ENCODE measurements around the gene ATP13A5. TPM values are rescaled to one million over a fixed set of nuclear protein-coding genes. Genes with fewer than 3 reads are reported as not detected.

ATP13A5 gene
- total RNA-seq, 1 experiment from 2014 or later, result not detected

DNA sequence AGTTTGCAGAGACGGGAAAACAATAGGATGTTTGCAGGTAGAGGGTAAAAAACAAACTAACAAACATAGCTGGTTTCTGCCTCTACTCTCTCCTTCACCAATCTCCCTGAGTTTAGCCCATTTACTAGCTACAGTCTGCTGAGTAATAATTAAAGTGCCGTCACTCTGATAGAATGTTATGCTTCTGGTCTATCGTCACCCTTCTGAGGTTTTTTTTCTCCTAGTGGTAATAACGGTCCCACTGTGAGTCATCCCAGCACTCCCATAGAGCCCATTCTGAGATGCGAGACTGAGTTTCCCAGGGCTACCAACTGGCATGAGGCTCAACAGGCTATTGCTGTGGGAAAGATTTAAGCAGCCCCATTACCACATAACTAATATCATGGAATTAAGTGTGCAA, 81.1 kb downstream of the ATP13A5 start:
- no peak overlapping the region for H3K4ac ChIP-seq (ENCODE audit: low read depth, low read length)
- H2BK12ac ChIP-seq (ENCODE audit: insufficient read length, low read depth, low read length), result no peak overlapping the region
- H3K27ac ChIP-seq (ENCODE audit: insufficient read length, low read depth, low read length), result no peak overlapping the region
- peaks cover 2% of the 10 kb centered on the region for H3K9me3 ChIP-seq (ENCODE audit: control insufficient read depth, low read depth, low read length)
- H4K5ac ChIP-seq (ENCODE audit: insufficient read length, low read depth, low read length), result no peak overlapping the region
- no peak for TF ChIP-seq CTCF (conservative IDR thresholded peaks at IDR 0.05)
- H3K4me1 ChIP-seq (ENCODE audit: insufficient read depth, low read length), result no peaks in the 10 kb centered on the region
- no peak overlapping the region for H3K23ac ChIP-seq (ENCODE audit: insufficient read length, low read depth, low read length)
- peaks cover 1 to 7% (median 2%) of the 10 kb centered on the region in 3 experiments; a peak in 6 of 7 replicates for H3K36me3 Mint-ChIP-seq (ENCODE audit: insufficient read depth in 1 of 3, low read depth in 3 of 3)
- H4K8ac ChIP-seq (replicated peaks; ENCODE audit: insufficient read length, low read depth, low read length), result no peak overlapping the region
- H2BK15ac ChIP-seq (ENCODE audit: low read depth, low read length), result no peak overlapping the region
- no peaks in the 10 kb centered on the region for H3K27me3 Mint-ChIP-seq (ENCODE audit: low read depth)
- H3K27ac Mint-ChIP-seq, result no peak overlapping the region
- no peak overlapping the region for H3K9ac ChIP-seq (ENCODE audit: extremely low read depth, insufficient read length, low read length)
- peaks cover 13 to 22% of the 10 kb centered on the region in 2 experiments for H3K9me3 Mint-ChIP-seq
- no peak overlapping the region for H3K14ac ChIP-seq (ENCODE audit: insufficient read depth, low read length)
- H2BK120ac ChIP-seq (ENCODE audit: low read depth, low read length, poor library complexity, severe bottlenecking), result no peak overlapping the region
- H3T11ph ChIP-seq (ENCODE audit: low read length), result no peak overlapping the region
- WGBS (ENCODE audit: extremely low coverage, insufficient read length, low lambda C conversion rate), result no CpG with 5 or more reads among the region's 5 CpGs
- H3K23me2 ChIP-seq (ENCODE audit: insufficient read length, low read depth, low read length, poor library complexity, severe bottlenecking), result no peaks in the 10 kb centered on the region
- no peak for DNase-seq
- no peak overlapping the region for H2AK5ac ChIP-seq (ENCODE audit: insufficient read length, low read length)
- no peaks in the 10 kb centered on the region for H3K79me2 ChIP-seq (ENCODE audit: insufficient read depth, low read length)
- no peak overlapping the region for H3K4me2 ChIP-seq (ENCODE audit: insufficient read depth, insufficient read length, low read length)
- no peak overlapping the region for H2AFZ ChIP-seq (ENCODE audit: low read length)
- H2BK5ac ChIP-seq (ENCODE audit: insufficient read length, low read length), result no peak overlapping the region
- H3K79me1 ChIP-seq (ENCODE audit: insufficient read depth, low read depth, low read length, poor library complexity, severe bottlenecking), result no peaks in the 10 kb centered on the region
- H3K18ac ChIP-seq (ENCODE audit: insufficient read length, low read depth, low read length), result no peak overlapping the region
- H3K56ac ChIP-seq (ENCODE audit: insufficient read length, low read depth, low read length), result no peak overlapping the region
- H4K20me1 ChIP-seq (ENCODE audit: control insufficient read depth, insufficient read depth, insufficient read length), result no peaks in the 10 kb centered on the region
- no peak overlapping the region for H3K4me3 Mint-ChIP-seq
- H2BK20ac ChIP-seq (ENCODE audit: low read depth, low read length, poor library complexity, severe bottlenecking), result no peak overlapping the region
- no peak overlapping the region for H4K91ac ChIP-seq (ENCODE audit: insufficient read length, low read depth, low read length)
- no peaks in the 10 kb centered on the region for H3K27me3 ChIP-seq (ENCODE audit: insufficient read depth, low read length)
- H3K4me1 Mint-ChIP-seq, result no peaks in the 10 kb centered on the region
